Loucy (cell line): Measurements from ENCODE around the gene PDHB.

ENCODE experiments used
- EZH2phosphoT487 ChIP-seq: fragments of 200-600 bp; IDR thresholded peaks from 2 replicates; pipeline ENCODE4 v1.6.1; 2018; ENCODE audit warnings: antibody characterized with exemption, mild to moderate bottlenecking, moderate library complexity, borderline replicate concordance
- TF ChIP-seq, protein P1 (sequence below): fragments of 200-600 bp; sonication (generic); conservative IDR thresholded peaks from 2 replicates; pipeline ENCODE4 v1.5.1; 2014; ENCODE audit warnings: mild to moderate bottlenecking, antibody characterized with exemption, low read length

DNA sequence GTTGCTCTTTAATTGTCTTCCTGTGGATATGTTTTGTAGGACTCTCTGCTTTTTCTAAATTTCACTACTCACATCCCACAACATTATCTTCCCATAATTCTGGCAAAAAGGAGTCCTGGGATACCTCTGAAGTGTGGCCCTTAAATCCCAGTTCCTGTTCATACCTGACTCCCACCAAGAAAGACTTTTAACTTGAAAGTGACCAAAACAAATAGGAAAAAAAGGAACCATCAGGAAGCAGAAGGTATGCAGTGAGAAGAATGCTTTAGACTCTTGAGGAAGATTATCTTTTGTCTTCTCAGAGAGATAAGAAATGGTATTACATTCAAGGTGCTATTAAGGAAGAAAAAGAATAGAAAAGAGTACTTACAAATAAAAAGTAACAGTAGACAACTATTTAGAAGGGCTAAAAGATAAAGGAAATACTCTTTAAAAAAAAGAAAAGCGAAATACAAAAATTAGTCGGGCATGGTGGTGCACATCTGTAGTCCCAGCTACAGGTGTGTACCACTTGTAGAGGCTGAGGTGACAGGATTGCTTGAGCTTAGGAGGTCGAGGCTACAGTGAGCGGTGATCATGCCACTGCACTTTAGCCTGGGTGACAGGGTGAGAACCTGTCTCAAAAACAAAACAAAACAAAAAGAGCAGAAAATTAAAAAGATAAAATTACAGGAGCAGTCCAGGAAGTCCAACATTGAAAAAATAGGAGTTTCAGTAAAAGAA lies 54.1 kb downstream of the PDHB start:
- TF ChIP-seq, protein P1, sequence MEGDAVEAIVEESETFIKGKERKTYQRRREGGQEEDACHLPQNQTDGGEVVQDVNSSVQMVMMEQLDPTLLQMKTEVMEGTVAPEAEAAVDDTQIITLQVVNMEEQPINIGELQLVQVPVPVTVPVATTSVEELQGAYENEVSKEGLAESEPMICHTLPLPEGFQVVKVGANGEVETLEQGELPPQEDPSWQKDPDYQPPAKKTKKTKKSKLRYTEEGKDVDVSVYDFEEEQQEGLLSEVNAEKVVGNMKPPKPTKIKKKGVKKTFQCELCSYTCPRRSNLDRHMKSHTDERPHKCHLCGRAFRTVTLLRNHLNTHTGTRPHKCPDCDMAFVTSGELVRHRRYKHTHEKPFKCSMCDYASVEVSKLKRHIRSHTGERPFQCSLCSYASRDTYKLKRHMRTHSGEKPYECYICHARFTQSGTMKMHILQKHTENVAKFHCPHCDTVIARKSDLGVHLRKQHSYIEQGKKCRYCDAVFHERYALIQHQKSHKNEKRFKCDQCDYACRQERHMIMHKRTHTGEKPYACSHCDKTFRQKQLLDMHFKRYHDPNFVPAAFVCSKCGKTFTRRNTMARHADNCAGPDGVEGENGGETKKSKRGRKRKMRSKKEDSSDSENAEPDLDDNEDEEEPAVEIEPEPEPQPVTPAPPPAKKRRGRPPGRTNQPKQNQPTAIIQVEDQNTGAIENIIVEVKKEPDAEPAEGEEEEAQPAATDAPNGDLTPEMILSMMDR = no peak
- TF ChIP-seq EZH2phosphoT487 = no peak
